Spleen (tissue), 11 donors: ENCODE results near the gene BRD8. TPM values are rescaled to one million over a fixed set of nuclear protein-coding genes. Genes with fewer than 3 reads are reported as not detected.

Experiments used
- DNase-seq: peaks from one replicate; pipeline ENCODE4 v3.0.0-alpha.2; 2020
- H3K27ac ChIP-seq, 8 donors: fragments of 200-600 bp; sonication (generic) in 7 of 8; 1 replicate in 4 of 8; 2 replicates in 4 of 8; pipeline versions ENCODE4 v1.5.0 to v1.8.0; 2016 to 2021; ENCODE audit warnings: inconsistent platforms in 4 of 8, mild to moderate bottlenecking in 4 of 8, moderate library complexity in 1 of 8
- H3K27me3 ChIP-seq, 7 donors: fragments of 200-600 bp; sonication (generic) in 6 of 7; replicated peaks in 1 of 7; 1 replicate in 4 of 7; 2 replicates in 3 of 7; pipeline versions ENCODE4 v1.5.0 to v1.8.0; 2016 to 2021; ENCODE audit warnings: inconsistent platforms in 3 of 7, mild to moderate bottlenecking in 1 of 7
- H3K36me3 ChIP-seq, 6 donors: fragments of 200-600 bp; sonication (generic) in 5 of 6; 1 replicate in 4 of 6; 2 replicates in 2 of 6; pipeline versions ENCODE4 v1.5.0 to v1.8.0; 2016 to 2021; ENCODE audit warnings: inconsistent platforms in 2 of 6
- H3K4me1 ChIP-seq, 6 donors: fragments of 200-600 bp; sonication (generic) in 5 of 6; 1 replicate in 3 of 6; 2 replicates in 3 of 6; pipeline versions ENCODE4 v1.5.0 to v1.8.0; 2016 to 2021; ENCODE audit warnings: inconsistent platforms in 3 of 6
- H3K4me3 ChIP-seq, 8 donors: fragments of 200-600 bp; sonication (generic) in 7 of 8; 1 replicate in 4 of 8; 2 replicates in 4 of 8; pipeline versions ENCODE4 v1.5.0 to v1.8.0; 2016 to 2021; ENCODE audit warnings: inconsistent platforms in 4 of 8, mild to moderate bottlenecking in 4 of 8, moderate library complexity in 2 of 8
- H3K9me3 ChIP-seq, 8 donors: fragments of 200-600 bp; sonication (generic) in 7 of 8; 1 replicate in 4 of 8; 2 replicates in 4 of 8; pipeline versions ENCODE4 v1.5.0 to v1.8.0; 2016 to 2021; ENCODE audit warnings: inconsistent platforms in 4 of 8
- CTCF ChIP-seq, 11 experiments: fragments of 200-600 bp in 7 of 11; fragments of 450-650 bp in 4 of 11; sonication (generic) in 4 of 11; IDR thresholded peaks in 8 of 11; conservative IDR thresholded peaks in 3 of 11; 1 replicate in 7 of 11; 2 replicates in 4 of 11; pipeline versions ENCODE4 v1.4.0 to v1.8.0; 2016 to 2021; ENCODE audit warnings: antibody characterized with exemption in 11 of 11, inconsistent platforms in 4 of 11, mild to moderate bottlenecking in 1 of 11
- POLR2A ChIP-seq, 3 donors: fragments of 450-650 bp; IDR thresholded peaks; one replicate each; pipeline ENCODE4 v1.5.1; 2017; ENCODE audit warnings: antibody characterized with exemption in 3 of 3, mild to moderate bottlenecking in 1 of 3
- POLR2AphosphoS5 ChIP-seq, 3 donors: sonication (generic); formaldehyde crosslinking; IDR thresholded peaks; one replicate each; pipeline ENCODE4 v1.5.1; 2017; ENCODE audit warnings: antibody characterized with exemption in 3 of 3
- WGBS, 5 donors: extraction: QIAGEN DNeasy Blood & Tissue Kit in 3 of 5; methylation state at CpG; one replicate each; pipeline versions ENCODE4 v1.1.5 to v1.1.7; 2013 to 2018; 5-methylcytosine and 5-hydroxymethylcytosine counted together
- intact Hi-C: fragments of 100-400 bp; cut with DNase I; formaldehyde crosslinking; loops from one replicate; pipeline ENCODE4 v1.15.0; 2023; ENCODE audit warnings: low total_unique reads
- polyA plus RNA-seq, 3 donors: library from polyadenylated mRNA; stranded (reverse); fragments of 200-250 nt; gene quantifications; one replicate each; pipeline ENCODE4 v1.2.1, GENCODE V29; 2013
- total RNA-seq, 7 donors: library from RNA; depleted of rRNA in 3 of 7; stranded (reverse); fragments of >200 nt in 3 of 7; fragmentation: NEBNext Ultra II Directional in 4 of 7; extraction: Animal tissue kit (Norgen Biotek cat#: 25700) in 4 of 7; gene quantifications; one replicate each; pipeline versions ENCODE4 v1.1.0 to v1.2.1, GENCODE V29; 2016 to 2021
- donor health status: healthy with polysubstance abuse.
- donor health status: DM: no; HTN: no; CAD: no; lungs with moderate emphysema.
- donor health status: DM: no; HTN: no; CAD: no.
- donor health status: Bipolar disorder and iron deficiency.
- donor health status: healthy.
- donor health status: DM: no; HTN: no; CAD: no.
- donor health status: DM: yes; HTN: yes; CAD: no.

BRD8 gene
- total and polyA plus RNA-seq, 10 donors = 20.5 to 78.6 (median 52.6) TPM

GRCh38 chr5:138170299-138170698 lies 8.1 kb downstream of the BRD8 start:
- Histone ChIP-seq H3K27ac (no peak overlapping the region), H3K4me1 (peaks cover 0 to 26% (median 2%) of the 10 kb centered on the region in 6 donors), H3K9me3 (no peaks in the 10 kb centered on the region), H3K4me3 (no peak overlapping the region), H3K27me3 (no peaks in the 10 kb centered on the region), H3K36me3 (peaks cover 10 to 100% (median 99%) of the 10 kb centered on the region in 6 donors)
- TF ChIP-seq POLR2AphosphoS5 (IDR thresholded peaks at IDR 0.05) = no peak
- no peak for TF ChIP-seq POLR2A (IDR thresholded peaks at IDR 0.05)
- no peak for TF ChIP-seq CTCF (IDR thresholded peaks at IDR 0.05 in 8 of 11, conservative IDR thresholded peaks at IDR 0.05 in 3 of 11)
- DNase-seq = no peak
- intact Hi-C loops = no loop called here

GRCh38 chr5:138169124-138169523 lies 9.3 kb downstream of the BRD8 start:
- 84 to 95% (median 88%) methylated on average over 5 of the region's 5 CpGs for WGBS, 5 donors
- Histone ChIP-seq H3K36me3 (peaks cover 19 to 100% (median 99%) of the 10 kb centered on the region in 6 donors), H3K9me3 (no peaks in the 10 kb centered on the region), H3K27ac (no peak overlapping the region), H3K4me1 (peaks cover 0 to 14% (median 2%) of the 10 kb centered on the region in 6 donors), H3K27me3 (no peaks in the 10 kb centered on the region), H3K4me3 (no peak overlapping the region)
- TF ChIP-seq POLR2AphosphoS5 (IDR thresholded peaks at IDR 0.05) = no peak
- TF ChIP-seq POLR2A (IDR thresholded peaks at IDR 0.05) = no peak
- no peak for TF ChIP-seq CTCF (IDR thresholded peaks at IDR 0.05 in 8 of 11, conservative IDR thresholded peaks at IDR 0.05 in 3 of 11)
- DNase-seq = no peak
- intact Hi-C loops = no loop called here

- no peak overlapping the region for H3K4me3 ChIP-seq
- peaks cover 27 to 100% (median 100%) of the 10 kb centered on the region in 6 donors for H3K36me3 ChIP-seq
- TF ChIP-seq POLR2A (IDR thresholded peaks at IDR 0.05) = no peak
- no peak for TF ChIP-seq POLR2AphosphoS5 (IDR thresholded peaks at IDR 0.05)
These were observed 14.7 kb downstream of the BRD8 start for GRCh38 chr5:138163721-138164120.

GRCh38 chr5:138160706-138161105 lies 17.7 kb downstream of the BRD8 start:
- Histone ChIP-seq H3K27me3 (no peaks in the 10 kb centered on the region), H3K4me3 (no peak overlapping the region), H3K9me3 (no peaks in the 10 kb centered on the region), H3K27ac (no peak overlapping the region), H3K36me3 (peaks cover 24 to 100% (median 97%) of the 10 kb centered on the region in 6 donors), H3K4me1 (no peaks in the 10 kb centered on the region)
- WGBS, 5 donors = 94 to 98% (median 96%) methylated on average over 4 of the region's 4 CpGs
- TF ChIP-seq CTCF (IDR thresholded peaks at IDR 0.05 in 8 of 11, conservative IDR thresholded peaks at IDR 0.05 in 3 of 11) = no peak
- no peak for TF ChIP-seq POLR2AphosphoS5 (IDR thresholded peaks at IDR 0.05)
- TF ChIP-seq POLR2A (IDR thresholded peaks at IDR 0.05) = no peak
- intact Hi-C loops = no loop called here
- no peak for DNase-seq

More at GRCh38 chr5:138163721-138164120, 14.7 kb downstream of the BRD8 start:
- Histone ChIP-seq H3K27ac (no peak overlapping the region), H3K27me3 (no peaks in the 10 kb centered on the region), H3K9me3 (no peaks in the 10 kb centered on the region), H3K4me1 (no peaks in the 10 kb centered on the region)
- intact Hi-C loops = no loop called here
- DNase-seq = no peak

- H3K4me1 ChIP-seq = no peaks in the 10 kb centered on the region
- no peak for TF ChIP-seq POLR2A (IDR thresholded peaks at IDR 0.05)
- no peak for TF ChIP-seq CTCF (IDR thresholded peaks at IDR 0.05 in 8 of 11, conservative IDR thresholded peaks at IDR 0.05 in 3 of 11)
- no peak for TF ChIP-seq POLR2AphosphoS5 (IDR thresholded peaks at IDR 0.05)
- no peak overlapping the region for H3K4me3 ChIP-seq
- DNase-seq = no peak
- H3K9me3 ChIP-seq = no peaks in the 10 kb centered on the region
- no peaks in the 10 kb centered on the region for H3K27me3 ChIP-seq
- intact Hi-C loops = no loop called here
- peaks cover 20 to 91% (median 88%) of the 10 kb centered on the region in 6 donors for H3K36me3 ChIP-seq
- 90 to 96% (median 92%) methylated on average over 5 of the region's 5 CpGs for WGBS, 5 donors
- H3K27ac ChIP-seq = no peak overlapping the region
These were observed 18.8 kb downstream of the BRD8 start for GRCh38 chr5:138159666-138160065.
